SU-DHL-6 (cell line): ENCODE results near the gene ANKH.

ENCODE experiments used
- H2AFZ ChIP-seq: fragments of 200-600 bp; sonication (generic); 2 replicates; pipeline ENCODE4 v1.6.1; 2014; ENCODE audit warnings: low read depth, mild to moderate bottlenecking, moderate library complexity, mixed read lengths, antibody characterized with exemption, low read length; ENCODE audit not compliant: severe bottlenecking
- H3F3A ChIP-seq: fragments of 200-600 bp; shearing (Covaris generic); 2 replicates; pipeline ENCODE4 v1.6.0; 2016; ENCODE audit warnings: antibody characterized with exemption, mild to moderate bottlenecking; ENCODE audit not compliant: insufficient read depth
- H3K27ac ChIP-seq: fragments of 200-600 bp; sonication (generic); 2 replicates; pipeline ENCODE4 v1.5.1; 2016; ENCODE audit warnings: low read depth, mild to moderate bottlenecking, low read length, moderate library complexity, mixed read lengths
- H3K27me3 ChIP-seq: fragments of 200-600 bp; sonication (generic), shearing (Covaris generic); 2 replicates; pipeline ENCODE4 v1.6.0; 2014; ENCODE audit warnings: mild to moderate bottlenecking, low read length
- H3K36me3 ChIP-seq: fragments of 200-600 bp; sonication (generic); 2 replicates; pipeline ENCODE4 v1.6.1; 2014; ENCODE audit warnings: mild to moderate bottlenecking, low read length, mixed read lengths
- H3K4me2 ChIP-seq: fragments of 300-600, 200-600 bp; shearing (Covaris generic), sonication (generic); 2 replicates; pipeline ENCODE4 v1.6.0; 2014; ENCODE audit warnings: low read length, low read depth, mild to moderate bottlenecking; ENCODE audit not compliant: poor library complexity, severe bottlenecking
- H3K4me3 ChIP-seq: fragments of 200-600 bp; sonication (generic); 2 replicates; pipeline ENCODE4 v1.5.1; 2014; ENCODE audit warnings: antibody characterized with exemption, low read length, mild to moderate bottlenecking, mixed read lengths; ENCODE audit not compliant: insufficient read depth, poor library complexity, severe bottlenecking
- H3K79me2 ChIP-seq: fragments of 200-600 bp; sonication (generic); 2 replicates; pipeline ENCODE4 v1.6.1; 2014; ENCODE audit warnings: mild to moderate bottlenecking, low read length, moderate library complexity; ENCODE audit not compliant: insufficient read depth
- H3K9ac ChIP-seq: fragments of 200-600 bp; sonication (generic); 2 replicates; pipeline ENCODE4 v1.7.0; 2014; ENCODE audit warnings: mild to moderate bottlenecking, low read length
- H3K9me2 ChIP-seq: fragments of 200-600 bp; sonication (generic); replicated peaks from 2 replicates; pipeline ENCODE4 v1.6.1; 2014; ENCODE audit warnings: low read length; ENCODE audit not compliant: insufficient read depth
- H3K9me3 ChIP-seq: fragments of 200-600 bp; sonication (generic); 2 replicates; pipeline ENCODE4 v1.6.1; 2014; ENCODE audit warnings: low read length, mixed read lengths; ENCODE audit not compliant: insufficient read depth
- H4K20me1 ChIP-seq: fragments of 200-600 bp; sonication (generic); 2 replicates; pipeline ENCODE4 v1.6.1; 2014; ENCODE audit warnings: low read depth, mild to moderate bottlenecking, antibody characterized with exemption, low read length, moderate library complexity, mixed read lengths
- CTCF ChIP-seq: fragments of 200-600 bp; sonication (generic); IDR thresholded peaks from one replicate; pipeline ENCODE4 v1.5.1; 2017; ENCODE audit warnings: antibody characterized with exemption, mild to moderate bottlenecking, low read length, moderate library complexity; ENCODE audit not compliant: insufficient read depth, poor library complexity, severe bottlenecking
- EZH2phosphoT487 ChIP-seq: fragments of 200-600 bp; sonication (generic), shearing (Covaris generic); conservative IDR thresholded peaks from 2 replicates; pipeline ENCODE4 v1.6.1; 2018; ENCODE audit warnings: mild to moderate bottlenecking, antibody characterized with exemption, low read length, moderate library complexity, mixed read lengths

ANKH gene

GRCh38 chr5:14773588-14773987, 98.0 kb downstream of the ANKH start:
- H3K79me2 ChIP-seq: peaks cover 36% of the 10 kb centered on the region
- H3K4me2 ChIP-seq: no peak overlapping the region
- H3F3A ChIP-seq: no peaks in the 10 kb centered on the region
- TF ChIP-seq EZH2phosphoT487: no peak
- TF ChIP-seq CTCF: no peak
- H3K9me3 ChIP-seq: no peaks in the 10 kb centered on the region
- 0 out of 2 replicates have a peak, but pooled peaks cover 3% of the 10 kb centered on the region for H4K20me1 ChIP-seq
- H3K4me3 ChIP-seq: no peak overlapping the region
- H3K27ac ChIP-seq: no peak overlapping the region
- H3K9ac ChIP-seq: no peak overlapping the region
- H3K36me3 ChIP-seq: no peaks in the 10 kb centered on the region
- H3K9me2 ChIP-seq: no peaks in the 10 kb centered on the region
- no peak overlapping the region for H2AFZ ChIP-seq
- no peaks in the 10 kb centered on the region for H3K27me3 ChIP-seq

- no peak overlapping the region for H3K4me2 ChIP-seq
- no peak overlapping the region for H3K27ac ChIP-seq
- H3K27me3 ChIP-seq: no peaks in the 10 kb centered on the region
- H3K79me2 ChIP-seq: peaks cover 36% of the 10 kb centered on the region
- no peak overlapping the region for H3K9ac ChIP-seq
- no peak overlapping the region for H3K4me3 ChIP-seq
- H4K20me1 ChIP-seq: 0 out of 2 replicates have a peak, but pooled peaks cover 3% of the 10 kb centered on the region
- TF ChIP-seq CTCF: no peak
- no peak for TF ChIP-seq EZH2phosphoT487
- no peaks in the 10 kb centered on the region for H3F3A ChIP-seq
- H3K9me3 ChIP-seq: no peaks in the 10 kb centered on the region
- H2AFZ ChIP-seq: no peak overlapping the region
- no peaks in the 10 kb centered on the region for H3K9me2 ChIP-seq
- no peaks in the 10 kb centered on the region for H3K36me3 ChIP-seq
These were observed 99.6 kb downstream of the ANKH start for GRCh38 chr5:14771972-14772371.

GRCh38 chr5:14771189-14771588, 100.4 kb downstream of the ANKH start:
- Histone ChIP-seq H2AFZ (no peak overlapping the region), H3K27ac (no peak overlapping the region), H3K79me2 (peaks cover 36% of the 10 kb centered on the region), H3K9me2 (no peaks in the 10 kb centered on the region), H3K27me3 (no peaks in the 10 kb centered on the region), H3K4me2 (no peak overlapping the region), H3K4me3 (no peak overlapping the region), H3K9me3 (no peaks in the 10 kb centered on the region), H3K9ac (no peak overlapping the region), H4K20me1 (0 out of 2 replicates have a peak, but pooled peaks cover 3% of the 10 kb centered on the region), H3F3A (no peaks in the 10 kb centered on the region), H3K36me3 (no peaks in the 10 kb centered on the region)
- TF ChIP-seq CTCF (no peak), EZH2phosphoT487 (no peak)
